Measurements from ENCODE around the gene JADE3. TPM values are rescaled to one million over a fixed set of nuclear protein-coding genes. Genes with fewer than 3 reads are reported as not detected.
"Not testable (repeated sequence)": the region's sequence is repeated elsewhere in the genome, so short reads cannot be mapped to it uniquely, and the experiment has no call there.

Gene JADE3
- total RNA-seq, 1 donor from 2014 or later, result 8.4 TPM

DNA sequence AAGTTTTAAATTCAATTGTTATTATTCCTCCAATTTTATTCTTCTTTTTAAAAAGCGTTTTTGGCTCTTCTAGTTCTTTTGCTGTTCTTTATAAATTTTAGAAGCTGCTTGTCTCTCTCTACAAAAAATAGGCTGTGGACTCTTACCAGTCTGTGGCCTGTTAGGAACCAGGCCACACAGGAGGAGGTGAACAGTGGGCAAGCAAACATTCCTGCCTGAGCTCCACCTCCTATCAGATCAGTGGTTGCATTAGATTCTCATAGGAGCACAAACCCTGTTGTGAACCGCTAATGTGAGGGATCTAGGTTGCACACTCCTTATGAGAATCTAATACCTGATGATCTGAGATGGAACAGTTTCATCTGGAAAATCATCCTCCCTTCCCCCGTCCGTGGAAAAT, 23.1 kb downstream of the JADE3 start:
- DNase-seq (ENCODE audit: low spot score), result no peak

DNA sequence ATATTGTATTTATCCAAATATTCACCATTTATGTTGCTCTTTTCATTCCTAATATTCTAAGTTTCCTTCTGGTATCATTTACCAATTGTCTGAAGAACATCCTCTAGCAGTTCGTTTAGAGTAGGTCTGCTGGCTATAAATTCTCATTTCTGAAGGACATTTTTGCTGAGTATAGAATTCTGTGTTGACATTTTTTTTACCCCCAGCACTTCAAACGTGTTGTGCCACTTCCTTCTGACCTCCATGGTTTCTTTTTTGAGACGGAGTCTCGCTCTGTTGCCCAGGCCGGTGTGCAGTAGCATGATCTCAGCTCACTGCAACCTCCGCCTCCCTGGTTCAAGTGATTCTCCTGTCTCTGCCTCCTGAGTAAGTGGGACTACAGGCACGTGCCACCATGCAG, 26.4 kb downstream of the JADE3 start:
- DNase-seq (ENCODE audit: low spot score), result no peak

DNA sequence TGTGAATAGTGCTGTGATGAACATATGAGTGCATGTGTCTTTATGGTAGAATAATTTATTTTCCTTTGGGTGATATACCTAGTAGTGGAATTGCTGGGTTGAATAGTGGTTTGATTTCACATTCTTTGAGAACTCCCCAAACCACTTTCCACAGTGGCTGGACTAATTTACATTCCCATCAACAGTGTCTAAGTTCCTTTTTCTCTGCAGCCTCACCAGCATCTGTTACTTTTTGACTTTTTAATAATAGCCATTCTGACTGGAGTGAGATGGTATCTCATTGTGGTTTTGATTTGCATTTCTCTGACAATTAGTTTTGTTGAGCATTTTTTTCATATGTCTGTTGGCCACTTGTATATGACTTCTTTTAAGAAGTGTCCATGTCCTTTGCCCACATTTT, 29.1 kb downstream of the JADE3 start:
- DNase-seq (ENCODE audit: low spot score), result no peak

DNA sequence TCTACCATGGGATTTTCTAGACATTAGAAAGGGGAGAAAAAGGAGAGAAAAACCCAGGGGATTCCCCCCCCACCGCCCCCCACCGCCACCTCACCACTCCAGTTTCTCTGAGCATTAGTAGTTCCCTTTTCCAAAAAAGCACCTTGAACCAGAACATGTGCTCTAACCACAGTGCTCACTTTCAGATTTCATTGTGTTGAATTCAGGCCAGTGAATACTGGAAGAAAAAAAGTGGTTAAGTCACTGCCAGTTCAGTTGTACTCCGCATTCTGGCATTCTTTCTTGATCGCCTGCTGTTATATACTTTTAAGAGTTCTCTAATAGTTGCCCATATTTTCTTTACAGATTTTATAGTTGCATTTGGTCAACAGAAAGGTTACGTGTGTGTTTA, 40.9 kb downstream of the JADE3 start:
- no peak for DNase-seq (ENCODE audit: low spot score)

DNA sequence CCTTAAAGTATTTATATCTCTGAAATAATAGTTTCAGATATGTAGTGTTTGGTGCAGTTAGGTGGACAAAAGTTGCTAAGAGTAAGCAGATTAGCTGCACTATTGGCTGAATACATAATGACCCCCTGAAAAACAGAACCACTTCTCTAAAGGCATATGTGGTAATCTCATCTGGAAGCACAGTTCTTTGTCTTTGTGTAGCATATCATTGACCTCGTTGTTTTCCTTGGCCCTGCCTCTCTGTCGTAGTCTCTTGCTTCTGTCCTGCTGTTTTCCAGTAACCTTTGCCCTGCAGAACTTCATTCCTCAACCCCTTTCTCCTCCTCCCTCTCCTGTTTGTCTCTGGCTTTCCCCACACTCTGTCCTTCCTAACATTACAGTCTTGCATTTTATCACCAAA, 41.4 kb downstream of the JADE3 start:
- no peak for DNase-seq (ENCODE audit: low spot score)

DNA sequence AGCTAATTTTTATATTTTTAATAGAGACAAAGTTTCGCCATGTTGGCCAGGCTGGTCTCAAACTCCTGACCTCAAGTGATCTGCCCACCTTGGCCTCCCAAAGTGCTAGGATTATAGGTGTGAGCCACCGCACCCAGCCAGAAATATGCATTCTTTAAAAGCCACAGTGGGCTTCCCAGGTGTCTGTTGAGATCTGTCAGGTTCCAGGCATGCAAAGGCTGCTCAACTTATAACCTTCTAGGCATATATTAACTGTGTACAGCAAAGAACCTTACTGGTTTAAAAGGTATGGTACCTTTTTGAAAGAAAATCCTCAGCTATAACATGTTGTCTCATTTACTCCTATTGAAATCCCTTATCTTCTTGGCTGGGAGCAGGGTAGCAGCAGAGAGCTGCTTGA, 42.5 kb downstream of the JADE3 start:
- DNase-seq (ENCODE audit: low spot score), result no peak

DNA sequence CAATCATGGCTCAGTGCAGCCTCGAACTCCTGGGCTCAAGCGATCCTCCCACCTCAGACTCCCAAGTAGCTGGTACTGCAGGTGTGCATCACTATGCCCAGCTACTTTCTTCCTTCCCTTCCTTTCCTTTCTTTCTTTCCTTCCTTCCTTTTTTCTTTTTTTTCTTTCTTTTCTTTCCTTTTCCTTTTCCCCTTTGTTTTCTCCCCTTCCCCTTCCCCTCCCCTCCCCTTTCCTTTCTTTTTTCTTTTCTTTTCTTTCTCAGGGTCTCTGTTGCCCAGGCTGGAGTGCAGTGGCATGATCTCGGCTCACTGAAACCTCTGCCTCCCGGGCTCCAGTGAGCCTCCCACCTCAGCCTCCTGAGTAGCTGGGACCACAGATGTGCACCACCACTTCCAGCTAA, 44.4 kb downstream of the JADE3 start:
- not testable (repeated sequence) for DNase-seq (ENCODE audit: low spot score)

DNA sequence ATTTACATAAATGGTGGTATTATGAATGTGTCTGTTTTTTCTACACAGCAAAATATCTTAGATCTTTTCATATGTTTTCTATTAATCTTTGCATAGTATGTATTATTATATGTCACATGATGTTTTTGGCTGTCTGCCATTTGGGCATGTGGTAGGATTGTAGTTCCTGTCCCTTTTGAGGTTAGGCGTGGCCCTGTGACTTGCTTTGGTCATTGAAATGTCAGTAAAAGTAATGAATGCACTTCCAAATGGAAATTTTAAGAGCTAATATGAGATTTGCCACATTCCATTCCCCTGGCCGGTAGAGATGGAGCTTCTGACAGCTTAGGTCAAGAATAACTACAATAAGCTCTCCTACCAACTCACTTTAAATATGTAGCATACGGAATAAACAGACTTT, 45.1 kb downstream of the JADE3 start:
- DNase-seq (ENCODE audit: low spot score), result no peak

DNA sequence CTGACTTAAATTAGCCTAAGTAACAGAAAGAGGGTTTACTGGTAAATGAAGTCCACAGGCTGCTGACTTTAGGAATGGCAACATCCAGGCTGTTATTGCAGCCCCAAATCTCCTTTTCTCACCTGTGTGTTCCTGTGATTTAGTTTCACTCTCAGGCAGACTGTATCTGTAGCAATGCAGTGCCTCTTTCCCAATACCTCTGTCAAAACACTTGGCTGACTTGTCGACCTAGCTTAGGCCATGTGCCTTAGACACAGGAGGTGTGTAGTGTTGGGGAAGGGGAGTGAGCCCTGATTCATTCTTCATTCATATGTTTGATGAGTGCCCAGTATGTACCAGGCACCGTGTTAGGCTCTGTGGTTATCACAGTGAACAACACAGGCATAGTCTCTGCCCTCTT, 46.9 kb downstream of the JADE3 start:
- DNase-seq (ENCODE audit: low spot score), result no peak

DNA sequence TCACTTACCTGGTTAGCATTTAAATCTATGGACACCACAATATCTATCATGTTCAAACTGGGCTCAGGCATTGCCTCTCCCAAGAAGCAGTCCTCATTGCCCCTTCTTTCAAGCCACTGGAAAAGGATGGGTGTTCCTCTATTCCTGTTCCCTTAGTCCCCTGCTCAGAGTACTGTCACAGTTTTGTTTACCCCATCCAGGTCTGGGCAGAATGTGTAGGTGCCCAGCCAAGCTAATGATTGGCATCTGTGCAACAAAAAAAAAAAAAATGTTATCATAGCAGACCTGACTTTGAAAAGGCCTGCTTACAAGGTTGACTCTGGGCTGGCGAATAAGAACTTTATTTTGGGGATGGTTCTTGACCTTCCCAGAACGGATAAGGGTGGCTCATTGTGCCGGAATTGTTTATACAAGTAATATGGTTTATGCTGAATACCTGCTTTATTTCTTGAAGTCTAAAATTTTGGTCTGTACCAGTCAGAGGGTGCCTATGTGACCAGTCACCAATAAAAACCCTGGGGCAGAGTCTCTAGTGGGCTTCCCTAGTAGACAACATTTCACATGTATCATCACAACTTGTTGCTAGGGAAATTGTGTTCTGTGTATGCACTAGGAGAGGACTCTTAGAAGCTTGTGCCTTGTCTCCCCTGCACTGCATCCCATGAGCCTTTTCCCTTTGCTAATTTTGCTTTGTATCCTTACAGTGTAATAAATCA, 47.9 kb downstream of the JADE3 start:
- no peak for DNase-seq (ENCODE audit: low spot score)

DNA sequence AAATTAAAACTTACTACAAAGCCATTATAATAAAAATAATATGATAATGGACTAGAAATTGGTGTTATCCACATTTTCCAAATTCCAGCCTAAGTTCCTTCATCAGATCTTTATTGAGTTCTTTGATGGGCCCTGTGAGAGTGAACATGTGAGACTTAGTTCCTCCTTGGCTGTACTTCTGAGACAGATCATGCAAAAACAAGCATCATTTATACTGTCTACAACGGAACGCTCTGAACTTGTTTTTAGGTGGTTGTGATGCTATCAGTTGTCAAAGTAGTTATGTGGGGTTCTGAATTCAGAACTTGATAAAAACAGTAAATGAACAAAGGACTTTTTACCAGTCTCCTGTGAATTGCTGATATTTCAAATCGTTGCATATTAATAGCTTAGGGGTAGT, 48.9 kb downstream of the JADE3 start:
- DNase-seq (ENCODE audit: low spot score), result no peak

DNA sequence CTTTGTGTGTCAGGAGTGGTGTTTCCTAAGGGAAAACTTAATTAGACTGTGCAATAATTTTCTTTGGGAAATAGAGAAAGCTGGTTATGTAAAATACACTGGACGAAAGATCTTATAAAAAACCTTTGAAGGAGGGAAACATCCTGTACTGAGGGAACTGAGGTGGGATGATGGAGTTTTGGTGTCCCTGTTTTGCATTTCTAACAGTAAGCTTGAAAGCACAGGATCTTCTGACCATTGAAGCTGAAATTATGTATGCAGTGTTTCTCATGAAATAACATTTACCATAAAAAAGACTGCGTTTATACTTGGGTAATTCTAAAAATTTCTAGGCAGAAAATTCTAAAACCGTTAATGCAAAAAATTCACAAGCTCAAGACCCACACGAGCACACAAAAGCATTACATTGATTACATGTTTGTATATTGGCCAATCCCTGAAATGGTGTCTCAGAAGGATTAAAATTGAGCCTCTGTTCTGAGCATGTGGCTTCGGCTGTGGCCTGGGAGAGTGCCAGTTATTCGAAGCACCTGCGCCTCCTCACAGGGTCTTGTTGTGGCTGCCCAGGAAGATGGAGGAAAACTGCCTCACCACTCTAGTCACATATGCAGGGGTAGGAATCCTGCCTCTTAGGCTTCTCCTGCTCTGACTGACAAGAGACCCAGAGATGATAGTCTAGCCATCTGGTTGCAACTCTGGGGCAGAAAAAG, 49.5 kb downstream of the JADE3 start:
- DNase-seq (ENCODE audit: low spot score), result no peak

DNA sequence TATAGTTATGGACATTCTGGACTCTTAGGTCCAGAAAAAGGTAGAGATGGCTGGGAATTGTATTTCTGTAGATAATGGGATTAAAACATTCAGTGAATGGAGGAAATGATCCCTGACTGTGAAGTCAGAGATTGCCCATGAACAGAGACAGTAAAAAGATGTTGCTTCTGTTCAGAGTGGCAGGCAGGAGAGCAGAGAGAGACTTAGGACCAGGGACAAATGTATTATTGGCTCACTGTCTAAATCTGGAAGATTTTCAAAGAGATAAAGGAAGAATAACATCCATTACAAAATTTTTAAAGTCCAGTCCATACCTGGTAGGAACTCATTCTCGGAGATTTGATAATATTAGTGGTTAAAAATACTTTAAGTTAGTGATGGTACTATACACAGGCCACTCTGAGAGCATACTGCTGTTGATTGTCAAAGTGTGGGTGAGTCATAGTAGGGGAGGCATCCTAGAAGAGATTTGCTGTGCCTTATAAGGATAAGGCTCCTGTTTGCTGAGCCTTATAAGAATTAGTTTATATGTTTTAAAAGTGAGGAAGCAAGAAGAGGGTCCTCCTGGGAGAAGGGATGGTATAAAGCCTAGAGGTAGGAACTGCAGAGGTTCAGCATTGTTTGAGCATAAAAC, 53.0 kb downstream of the JADE3 start:
- DNase-seq (ENCODE audit: low spot score), result no peak

DNA sequence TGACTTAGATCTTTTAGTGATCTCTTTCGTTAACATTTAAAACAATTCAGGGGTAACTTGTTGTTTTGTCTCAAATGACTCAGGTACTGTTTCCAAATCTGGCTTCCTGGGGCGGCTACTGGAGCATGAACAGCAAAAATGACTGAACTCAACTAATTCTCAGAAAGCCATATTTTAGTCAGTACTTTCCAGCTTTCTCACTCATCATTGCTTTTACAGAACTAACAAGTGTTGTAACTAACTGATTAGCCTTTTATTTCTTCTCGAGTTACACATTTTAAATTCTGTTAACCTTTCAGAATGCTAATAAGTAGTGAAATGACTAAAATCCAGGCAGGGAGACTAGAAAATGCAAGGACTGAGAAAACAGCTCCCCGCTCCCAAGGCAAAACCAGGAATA, 55.3 kb downstream of the JADE3 start:
- no peak for DNase-seq (ENCODE audit: low spot score)

DNA sequence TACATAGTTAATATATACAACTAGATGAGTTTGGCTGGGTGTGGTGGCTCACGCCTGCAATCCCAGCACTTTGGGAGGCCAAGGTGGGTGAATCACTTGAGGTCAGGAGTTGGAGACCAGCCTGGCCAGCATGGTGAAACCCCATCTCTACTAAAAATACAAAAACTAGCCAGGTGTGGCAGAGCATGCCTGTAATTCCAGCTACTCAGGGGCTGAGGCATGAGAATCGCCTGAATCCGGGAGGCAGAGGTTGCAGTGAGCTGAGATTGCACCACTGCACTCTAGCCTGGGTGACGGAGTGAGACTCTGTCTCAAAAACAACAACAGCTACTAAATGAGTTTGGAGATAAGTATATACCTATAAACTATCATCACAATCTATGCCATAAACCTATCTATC, 64.8 kb downstream of the JADE3 start:
- not testable (repeated sequence) for DNase-seq (ENCODE audit: low spot score)

DNA sequence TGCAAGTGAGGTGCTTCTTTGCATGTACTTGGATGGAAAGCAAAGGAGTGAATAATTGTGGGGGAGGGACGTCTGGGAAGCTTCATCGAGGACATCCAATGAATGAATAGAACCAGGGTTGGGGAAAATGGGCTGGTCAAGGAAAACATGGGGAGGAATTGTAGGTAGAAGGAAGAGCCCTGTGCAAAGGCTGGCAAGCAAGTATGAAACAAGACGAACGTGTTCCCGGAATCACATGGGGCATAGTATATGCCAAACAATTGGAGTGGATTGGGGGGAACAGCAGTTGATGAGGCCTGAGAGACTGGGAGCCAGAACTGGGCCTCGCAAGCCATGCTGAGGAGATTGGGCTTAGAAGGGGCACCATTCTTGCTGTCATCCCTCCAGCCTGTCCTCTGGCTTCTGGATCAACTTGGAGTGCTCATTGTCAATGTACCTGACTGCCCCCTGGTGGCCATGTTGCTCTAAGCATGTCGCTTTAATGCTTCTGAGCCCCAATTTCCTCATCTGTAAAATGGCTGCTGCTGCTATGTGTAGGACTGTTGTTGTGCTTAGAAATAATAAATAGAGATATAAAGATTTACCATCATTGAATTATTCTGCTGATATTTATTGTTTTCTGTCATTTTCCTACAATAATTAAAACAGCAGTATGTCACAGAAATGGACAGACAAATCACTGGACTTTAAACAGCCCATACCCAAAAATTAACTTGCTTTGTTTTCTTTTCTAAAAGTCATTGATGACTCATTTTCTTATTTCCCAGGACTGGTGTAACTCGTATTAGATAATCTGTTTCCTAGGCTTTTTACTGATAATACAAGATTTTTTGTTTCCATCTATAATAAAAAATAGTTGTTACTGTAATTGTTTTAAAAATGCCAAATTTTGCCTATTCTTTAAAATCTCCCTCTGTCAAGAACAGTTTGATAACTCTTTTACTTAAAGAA, 66.4 kb downstream of the JADE3 start:
- DNase-seq (ENCODE audit: low spot score), result peak; percentile 52

DNA sequence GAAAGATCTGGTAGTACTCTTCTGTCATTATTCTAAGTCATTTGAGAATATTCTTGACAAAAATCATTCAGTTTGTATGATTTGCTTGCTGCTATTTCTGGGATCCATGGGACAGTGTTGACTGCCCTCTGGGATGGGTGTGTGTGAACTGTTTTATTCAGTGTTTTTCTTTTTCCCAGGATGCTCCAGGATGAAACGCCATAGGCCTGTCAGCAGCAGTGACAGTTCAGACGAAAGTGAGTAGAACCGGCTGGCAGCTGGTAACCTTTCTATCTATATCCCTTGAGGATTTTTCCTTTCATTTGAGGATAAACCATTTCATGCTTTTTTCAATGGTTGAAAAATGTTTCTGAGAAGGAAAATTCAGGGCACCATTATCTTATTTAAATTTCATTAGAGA, 72.5 kb downstream of the JADE3 start:
- no peak for DNase-seq (ENCODE audit: low spot score)

DNA sequence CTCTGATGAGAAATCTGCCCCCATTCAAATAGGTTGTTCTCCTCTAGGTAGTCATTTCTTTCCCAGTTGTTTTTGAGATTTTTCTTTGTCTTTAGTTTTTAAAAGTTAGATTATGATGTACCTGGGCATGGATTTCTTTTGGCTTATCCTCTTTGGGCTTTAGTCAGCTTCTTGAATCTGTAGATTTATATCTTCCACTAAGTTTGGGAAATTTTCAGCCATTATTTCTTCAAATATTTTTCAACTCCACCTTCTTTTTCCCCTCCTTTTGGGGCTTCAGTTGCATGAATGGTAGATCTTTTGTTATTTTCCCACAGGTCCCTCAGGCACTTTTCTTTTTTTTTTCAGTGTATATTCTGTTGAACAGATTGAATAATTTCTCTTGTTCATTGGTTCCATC, 77.3 kb downstream of the JADE3 start:
- no peak for DNase-seq (ENCODE audit: low spot score)

DNA sequence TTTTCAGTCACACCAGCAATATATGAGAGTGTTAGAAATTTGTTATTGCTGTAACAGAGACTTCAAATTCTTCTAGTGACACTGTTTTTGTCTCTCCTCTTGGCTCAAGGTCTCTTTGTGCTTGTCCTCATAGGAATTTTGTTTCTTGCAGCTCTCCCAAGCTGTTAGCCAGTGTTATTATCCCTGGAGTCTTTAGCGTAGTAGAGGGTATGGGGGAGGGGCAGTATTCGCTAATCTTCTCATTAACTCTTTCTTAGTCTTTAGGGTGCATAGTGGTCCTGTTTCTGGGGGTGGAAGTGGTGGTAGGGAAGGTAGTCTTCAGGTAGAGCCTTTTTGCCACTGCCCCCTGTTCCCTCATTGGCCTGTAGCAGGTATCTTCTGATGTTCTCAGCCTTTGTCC, 79.4 kb downstream of the JADE3 start:
- no peak for DNase-seq (ENCODE audit: low spot score)

DNA sequence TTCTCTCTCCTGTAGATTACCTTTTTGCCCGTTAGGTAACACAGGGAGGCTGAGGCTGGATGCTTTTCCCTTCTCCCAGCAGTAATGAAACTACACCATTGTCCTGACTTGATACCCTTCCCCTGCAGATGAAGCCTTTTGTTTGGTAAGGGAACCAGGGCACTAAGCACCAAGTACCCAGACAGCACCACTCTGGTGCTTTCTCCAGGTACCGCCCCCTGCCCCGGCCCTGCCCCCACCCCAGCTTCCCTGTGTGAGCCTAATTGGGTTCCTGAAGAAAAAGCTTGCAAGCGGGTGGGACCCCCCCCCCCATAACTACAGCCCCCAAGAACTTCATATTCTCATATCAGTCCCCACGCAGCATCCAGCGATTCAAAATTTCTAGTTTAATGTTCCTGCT, 79.8 kb downstream of the JADE3 start:
- DNase-seq (ENCODE audit: low spot score), result no peak

DNA sequence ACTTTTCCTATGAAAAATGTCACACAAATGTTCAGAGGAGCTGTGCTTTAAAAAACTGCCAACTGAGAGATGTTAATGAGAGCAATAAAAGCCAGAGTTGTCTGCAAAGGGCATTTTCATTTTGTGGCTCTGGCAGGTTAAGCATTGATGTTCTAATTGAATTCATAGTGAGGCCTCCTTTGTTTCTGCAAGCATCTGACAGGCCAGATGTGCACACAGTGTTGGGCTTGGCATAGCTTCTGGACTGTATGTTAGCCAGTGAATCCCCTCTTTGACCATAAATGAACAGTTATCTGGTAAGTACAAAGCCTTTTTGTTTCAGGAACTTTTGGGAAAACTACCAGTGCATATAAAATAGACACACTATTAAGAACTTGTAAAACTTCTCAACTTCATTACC, 81.9 kb downstream of the JADE3 start:
- no peak for DNase-seq (ENCODE audit: low spot score)

DNA sequence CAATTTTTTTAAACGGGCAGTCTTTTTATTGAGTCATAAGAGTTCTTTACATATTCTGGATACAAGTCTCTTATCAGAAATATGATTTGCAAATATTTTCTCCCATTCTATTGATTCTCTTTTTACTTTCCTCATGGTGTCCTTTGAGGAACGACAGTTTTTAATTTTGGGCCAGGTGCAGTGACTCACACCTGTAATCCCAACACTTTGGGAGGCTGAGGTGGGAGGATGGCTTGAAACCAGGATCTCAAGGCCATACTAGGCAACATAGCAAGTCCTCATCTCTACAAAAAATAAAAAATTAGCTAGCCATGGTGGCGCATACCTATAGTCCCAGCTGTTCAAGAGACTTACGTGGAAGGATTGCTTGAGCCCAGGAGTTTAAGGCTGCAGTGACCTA, 99.9 kb downstream of the JADE3 start:
- DNase-seq (ENCODE audit: low spot score), result no peak
